GM18867 (cell line): Measurements from ENCODE around the gene USP47.

Experiments used
- ATAC-seq: cut with Tn5 transposase; IDR thresholded peaks from one replicate; pipeline ENCODE4 v1.9.1; 2021; ENCODE audit warnings: mild to moderate bottlenecking, moderate library complexity; ENCODE audit not compliant: unreplicated experiment

Gene USP47

DNA sequence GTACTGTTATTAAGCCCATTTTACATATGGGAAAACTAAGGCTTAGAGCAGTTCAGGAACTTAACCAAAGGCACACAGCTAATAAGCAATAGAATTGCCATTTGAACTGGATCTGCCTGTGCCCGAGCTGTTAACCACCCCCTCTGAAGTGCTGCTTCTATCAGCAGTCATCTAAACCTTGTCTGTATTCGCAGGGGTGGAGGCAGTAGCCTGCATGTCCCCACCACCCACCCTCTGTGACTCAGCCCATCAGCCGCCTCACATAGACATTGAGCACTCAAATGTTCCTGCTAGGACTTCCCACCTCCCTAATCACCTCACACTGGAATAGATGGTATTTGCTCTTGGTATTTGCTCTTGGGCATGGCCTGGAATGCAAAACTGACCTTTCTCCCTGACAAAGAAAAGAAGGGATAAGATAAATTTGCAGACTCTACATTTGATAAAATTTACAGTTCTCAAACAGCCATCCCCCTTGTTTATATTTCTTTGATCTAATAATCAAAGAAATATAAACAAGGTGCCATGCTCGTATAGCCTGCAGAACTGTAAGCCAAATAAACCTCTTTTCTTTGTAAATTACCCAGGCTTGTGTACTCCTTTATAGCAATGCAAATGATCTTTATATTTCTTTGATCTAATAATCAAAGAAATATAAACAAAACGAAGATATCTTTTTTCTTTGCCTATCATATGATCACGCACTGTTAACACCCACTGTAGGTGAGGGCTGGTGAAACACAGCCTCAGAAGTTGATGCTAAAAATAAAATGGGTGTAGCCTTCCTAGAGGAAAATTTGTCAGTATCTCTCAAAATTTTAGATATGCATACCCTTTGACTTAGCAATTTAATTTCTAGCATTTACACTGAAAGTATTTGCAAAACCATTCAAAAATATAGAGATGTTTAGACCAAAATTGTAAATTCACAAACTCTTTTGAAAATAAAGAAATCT, 150.8 kb downstream of the USP47 start:
- no peak for ATAC-seq

DNA sequence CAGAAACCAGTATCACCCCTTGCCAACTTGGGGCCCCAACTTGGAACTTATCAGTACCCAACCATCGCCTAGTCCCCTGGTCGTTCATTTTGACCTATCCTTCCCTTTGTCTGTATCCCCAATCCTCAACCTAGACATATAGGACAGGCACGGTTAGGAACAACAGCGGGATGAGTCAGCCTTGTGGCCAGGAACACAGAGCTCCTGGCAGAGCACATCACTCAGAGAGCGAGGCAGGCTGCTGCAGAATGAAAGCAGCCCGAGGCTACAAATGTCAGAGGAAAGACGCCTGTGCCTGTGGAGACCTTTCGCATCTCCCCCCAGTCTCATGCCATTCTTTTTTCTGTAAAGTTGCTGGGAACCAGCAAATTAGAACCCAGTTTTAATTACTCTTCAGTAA, 152.1 kb downstream of the USP47 start:
- ATAC-seq = no peak

DNA sequence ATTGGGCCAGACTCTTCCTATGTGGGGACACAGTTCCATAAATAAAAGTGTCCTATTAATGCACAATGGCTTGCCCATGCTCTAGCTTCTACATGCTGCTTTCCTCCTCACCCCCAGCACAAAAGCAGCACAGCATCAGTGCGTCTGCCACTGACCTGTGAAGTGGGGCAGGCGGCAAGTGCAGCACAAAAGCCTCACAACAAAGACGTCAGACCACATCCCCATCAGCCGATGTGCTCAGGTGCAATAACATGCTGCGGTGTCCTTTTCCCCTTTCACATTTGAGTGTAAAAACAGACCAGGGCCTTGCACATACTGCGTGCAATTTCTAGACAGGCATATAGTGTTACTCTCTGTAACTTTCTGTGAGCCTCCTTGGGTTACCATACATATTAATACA, 153.8 kb downstream of the USP47 start:
- ATAC-seq = no peak

DNA sequence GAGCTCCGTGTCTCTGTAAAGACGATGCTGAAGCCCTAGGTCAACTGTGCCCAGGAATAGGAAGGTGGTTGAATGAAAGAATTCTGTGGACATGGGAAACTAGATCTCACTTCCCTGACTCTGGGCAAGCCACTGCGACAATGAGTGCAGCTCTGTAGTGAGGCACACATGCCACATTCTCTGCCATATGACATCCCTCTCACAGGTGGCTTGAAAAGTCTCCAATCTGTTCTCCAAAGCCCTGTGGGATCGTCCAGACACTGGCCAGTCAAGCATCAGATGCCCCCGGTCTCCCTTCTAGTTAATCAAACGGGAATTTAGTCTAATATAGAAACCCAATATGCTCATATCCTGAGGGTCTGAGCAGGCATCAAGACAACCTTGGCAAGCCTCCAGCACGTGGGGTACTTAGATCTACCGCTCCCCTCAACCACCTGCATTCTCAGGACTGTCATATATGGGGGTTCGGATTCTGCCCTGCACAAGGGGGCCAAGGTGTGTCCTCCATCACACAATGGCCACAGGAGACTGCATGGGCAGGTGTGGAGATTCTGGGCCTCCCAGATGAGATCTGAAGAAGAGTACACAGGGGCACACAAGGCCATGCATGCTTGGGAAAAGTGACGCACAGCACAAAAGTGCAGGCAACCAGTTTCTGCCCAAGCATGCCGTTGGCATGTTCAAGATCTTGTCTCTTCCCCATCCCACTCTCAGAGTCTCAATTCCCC, 154.7 kb downstream of the USP47 start:
- ATAC-seq = no peak

DNA sequence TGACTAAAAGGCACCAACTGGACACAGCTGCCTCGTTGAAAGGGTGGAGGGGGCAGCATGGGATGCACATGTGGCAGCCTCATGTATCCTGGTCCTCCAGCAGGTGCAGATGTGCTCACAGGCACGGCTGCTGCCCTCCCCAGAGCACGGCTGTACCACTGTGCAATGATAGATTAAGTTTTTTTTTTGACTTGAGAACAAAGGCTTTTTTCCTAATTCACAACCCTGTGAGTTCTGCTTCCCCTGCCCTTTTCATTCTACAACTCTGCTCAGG, 155.2 kb downstream of the USP47 start:
- no peak for ATAC-seq

DNA sequence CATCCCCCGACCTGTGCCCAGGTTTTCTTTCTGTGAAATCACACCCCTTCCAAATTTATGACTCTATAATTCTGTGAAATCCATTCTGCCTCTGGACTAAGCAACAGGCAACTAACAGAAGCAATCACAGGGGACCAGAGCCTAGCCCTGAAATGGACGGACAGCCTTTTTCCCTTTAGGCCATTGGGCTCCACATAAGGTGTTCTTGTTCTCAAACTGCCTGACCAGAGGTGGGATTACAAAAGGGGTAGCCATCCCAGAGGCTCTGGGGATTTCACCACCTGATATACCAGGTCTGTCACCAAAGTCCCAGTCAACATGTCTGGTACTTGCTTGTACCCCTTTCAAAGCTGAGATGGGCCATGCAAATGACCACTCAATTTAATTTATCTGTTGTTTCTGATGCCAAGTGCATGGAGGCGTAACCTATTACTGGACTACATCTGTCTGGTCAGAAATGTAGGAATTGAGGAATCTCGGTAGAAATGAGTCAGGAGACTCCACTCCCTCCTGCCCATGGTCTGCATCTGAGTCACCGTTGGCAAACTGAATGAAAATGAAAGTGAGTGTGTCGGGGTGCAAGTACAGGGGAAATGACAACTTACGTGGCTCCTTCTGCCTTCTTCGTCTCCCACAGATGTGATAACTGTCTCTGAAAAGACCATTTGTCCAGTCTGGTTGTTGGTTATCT, 156.5 kb downstream of the USP47 start:
- no peak for ATAC-seq

DNA sequence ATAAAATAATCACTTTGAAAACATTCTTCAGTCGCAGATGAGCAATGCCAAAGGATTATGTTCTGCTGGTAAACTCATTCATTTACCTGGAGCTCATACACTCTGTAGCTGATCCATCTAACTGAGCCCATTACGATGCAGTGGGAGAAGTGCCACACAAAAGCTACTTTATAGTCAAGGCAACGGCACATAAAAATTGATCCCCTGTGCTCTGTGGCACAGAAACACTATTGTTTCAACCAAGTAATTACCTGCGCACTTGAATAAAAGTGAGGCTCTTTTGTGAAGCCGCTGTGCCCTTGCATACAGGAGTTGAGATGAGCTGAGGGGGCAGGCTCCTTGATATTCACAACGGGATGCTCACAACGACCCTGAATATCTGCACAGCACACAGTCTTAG, 159.4 kb downstream of the USP47 start:
- ATAC-seq = no peak

DNA sequence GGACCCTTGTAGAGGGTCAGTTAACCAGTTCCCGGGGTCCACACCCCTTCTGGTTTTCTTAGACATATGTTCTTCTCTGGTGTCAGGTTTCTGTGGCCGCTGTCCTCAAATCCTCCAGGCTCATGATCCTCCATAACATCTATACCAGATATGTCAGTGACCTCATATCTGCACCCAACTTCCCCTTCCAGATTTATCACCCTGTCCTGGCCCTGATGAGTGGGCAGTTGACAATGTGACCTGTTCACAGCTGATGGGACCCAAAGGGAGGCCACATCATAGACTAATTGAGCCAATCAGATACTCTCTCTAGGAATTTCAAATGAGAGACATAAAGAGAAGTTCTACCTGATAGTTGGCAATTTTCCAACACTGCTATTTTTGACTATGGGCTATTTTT, 161.6 kb downstream of the USP47 start:
- ATAC-seq = no peak

DNA sequence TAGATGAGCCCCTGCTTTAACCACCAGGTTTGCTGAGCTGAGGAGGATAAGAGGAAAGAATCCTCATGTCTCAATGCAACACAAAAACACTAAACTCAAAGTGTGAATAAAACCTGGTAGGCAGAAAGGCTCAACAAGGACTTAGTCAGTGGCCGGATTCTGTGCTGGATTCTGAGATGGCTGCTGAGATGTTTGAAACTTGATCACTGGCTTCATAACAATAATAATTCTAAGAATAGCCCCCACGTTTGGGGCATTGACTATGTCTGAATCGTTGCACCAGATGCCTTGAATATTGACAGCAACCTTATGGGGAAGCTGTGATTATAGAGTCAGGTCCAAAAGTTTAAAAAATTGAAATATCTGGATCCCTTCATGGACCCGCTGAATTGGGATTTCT, 162.0 kb downstream of the USP47 start:
- ATAC-seq = no peak

DNA sequence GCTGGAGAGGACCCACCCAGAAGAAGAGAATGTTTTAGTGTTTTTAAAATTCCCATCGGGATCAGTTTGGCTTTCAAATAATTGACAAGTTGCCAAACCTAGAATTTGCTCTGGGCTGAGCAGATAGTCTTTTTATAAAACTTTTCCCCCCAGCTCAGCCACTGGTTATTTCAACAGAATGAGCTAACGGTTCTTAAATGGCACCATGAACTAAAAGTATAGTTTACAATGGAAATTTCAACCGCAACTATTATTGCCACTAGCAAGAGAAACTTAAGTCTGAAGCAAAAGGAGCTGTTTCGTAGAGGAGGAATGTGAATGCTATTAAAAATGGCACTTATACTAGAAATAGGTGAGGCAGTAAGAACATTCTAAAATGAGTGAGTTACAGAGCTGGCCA, 163.3 kb downstream of the USP47 start:
- no peak for ATAC-seq

DNA sequence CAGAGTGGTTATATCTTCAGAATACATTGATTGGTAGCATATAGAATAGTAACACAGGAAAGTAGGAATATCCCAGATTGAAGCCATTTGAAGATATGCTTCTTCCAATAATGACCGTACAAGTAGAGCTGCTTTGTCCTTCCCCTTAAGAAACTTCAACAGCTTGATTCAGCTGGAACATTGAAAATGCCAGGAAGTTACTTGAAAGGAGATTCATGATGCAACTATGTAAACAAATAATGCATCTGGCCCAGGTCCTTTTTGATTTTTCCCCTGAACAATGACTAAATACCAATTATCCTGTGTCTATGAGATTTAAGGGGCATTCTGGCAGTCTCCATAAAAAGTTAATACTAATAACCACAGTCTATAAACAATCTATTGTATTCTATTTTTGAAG, 163.7 kb downstream of the USP47 start:
- no peak for ATAC-seq

DNA sequence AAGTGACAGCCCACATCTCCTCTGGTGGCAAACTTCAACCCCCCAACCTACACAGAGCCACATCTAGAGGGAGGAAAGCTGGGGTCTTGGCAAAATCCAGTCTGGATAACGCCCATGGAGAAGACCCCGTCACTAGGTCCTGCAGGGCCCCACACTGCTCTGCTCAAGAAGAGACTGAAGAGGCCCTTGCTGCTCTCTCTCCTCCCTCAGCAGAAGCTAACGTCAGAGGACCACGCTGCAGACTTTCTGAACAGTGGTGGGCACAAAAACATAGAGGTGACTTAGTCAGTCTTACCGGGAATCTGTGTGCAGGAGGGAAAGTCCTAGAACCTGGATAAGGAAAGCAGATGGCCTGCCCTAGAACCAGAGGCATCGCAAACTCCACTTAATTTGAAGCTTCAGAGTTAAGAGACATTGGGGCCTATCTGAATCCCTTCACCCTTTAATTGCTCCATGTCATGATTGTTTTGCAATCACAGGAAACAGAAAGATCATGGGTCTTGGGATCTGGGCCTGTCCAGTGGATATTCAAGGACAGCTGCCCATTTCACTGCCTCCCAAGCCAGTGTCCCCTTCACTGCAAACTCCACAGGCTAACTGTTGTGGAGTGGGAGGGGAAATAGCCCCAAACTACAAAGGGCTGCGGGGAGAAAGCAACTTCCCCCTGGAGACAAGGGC, 164.9 kb downstream of the USP47 start:
- ATAC-seq = no peak

DNA sequence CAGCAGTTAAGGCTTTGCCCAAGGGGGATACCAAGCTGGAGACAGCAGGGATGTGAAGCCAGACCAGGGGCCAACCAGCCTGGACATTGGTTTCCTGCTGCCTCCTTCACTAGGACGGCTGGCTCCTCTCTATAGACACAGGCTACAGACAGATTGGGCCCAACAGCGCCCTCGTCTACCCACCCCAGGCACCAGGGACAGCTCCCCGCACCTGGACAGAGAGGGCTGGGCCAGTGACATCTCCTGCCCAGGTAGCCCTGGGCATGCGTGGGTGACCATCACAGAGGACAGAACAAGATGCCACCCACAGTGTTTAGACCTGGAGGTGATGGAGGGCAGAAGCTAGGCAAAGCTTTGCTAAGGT, 165.4 kb downstream of the USP47 start:
- ATAC-seq = no peak

DNA sequence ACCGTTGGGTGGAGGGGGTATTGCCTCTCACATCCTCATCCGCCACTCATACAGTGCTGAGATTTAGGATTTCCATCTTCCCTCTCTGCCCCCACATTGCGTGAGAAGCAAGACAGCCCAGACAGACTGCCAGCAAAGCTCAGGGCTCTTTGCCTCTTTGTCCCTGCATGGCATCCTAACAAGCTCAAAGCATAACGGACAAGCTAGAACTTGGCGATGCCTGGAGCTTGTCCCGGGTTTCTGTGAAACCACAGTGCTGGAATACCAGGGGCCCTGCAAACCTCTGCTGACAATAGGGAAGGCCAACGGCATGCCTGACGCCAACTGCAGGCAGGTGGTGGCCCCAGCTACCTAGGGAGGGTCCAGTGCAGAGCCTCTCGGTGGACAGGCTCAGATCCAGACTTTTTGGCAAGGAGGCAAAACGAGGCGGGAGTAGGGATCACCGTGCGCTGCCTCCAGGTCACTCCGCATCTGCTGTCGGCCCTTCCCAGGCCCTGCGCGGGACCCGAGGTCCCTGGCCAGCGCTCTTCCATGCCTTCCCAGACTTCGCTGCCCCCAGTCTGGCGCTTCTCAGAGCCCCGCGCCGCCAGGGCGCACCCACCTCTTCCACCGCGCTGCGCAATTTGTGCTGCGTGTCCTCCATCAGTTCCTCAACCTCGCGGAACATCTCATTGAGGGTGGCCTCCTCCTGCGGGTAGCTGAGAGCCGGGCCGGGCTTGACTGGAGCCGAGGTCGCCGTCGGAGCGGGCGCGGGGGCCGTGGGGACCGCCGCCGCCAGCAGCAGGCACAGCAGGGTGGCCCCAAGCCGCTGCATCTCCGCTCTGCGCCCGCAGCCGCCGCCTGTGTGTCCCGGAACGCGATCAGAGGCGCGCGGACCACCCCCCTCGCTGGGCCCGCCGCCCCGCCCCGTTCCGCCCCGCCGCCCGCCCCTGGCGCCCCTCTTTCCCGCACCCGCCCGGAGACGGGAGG, 166.3 kb downstream of the USP47 start, which contains the start of gene DKK3:
Gene DKK3 (minus strand): TSS at position 858 of the 969 bp plus-strand sequence. CDS start 44 bp downstream, at position 814.
- no peak for ATAC-seq
